Fibroblast of skin of left biceps (primary cell): ENCODE measurements around the gene SIRT2.

Experiments used
- DNase-seq, 2 experiments: peaks; one replicate each; pipeline ENCODE4 v3.0.0-alpha.2; 2013; ENCODE audit warnings: low read depth in 2 of 2

Gene SIRT2

GRCh38 chr19:38845374-38846024 is 53.9 kb downstream of the SIRT2 start:
- no peak for DNase-seq

GRCh38 chr19:38844093-38844686 is 55.2 kb downstream of the SIRT2 start:
- DNase-seq, result no peak

GRCh38 chr19:38843175-38843758 is 56.2 kb downstream of the SIRT2 start:
- DNase-seq, result no peak

GRCh38 chr19:38842439-38843174 is 56.8 kb downstream of the SIRT2 start:
- no peak for DNase-seq

GRCh38 chr19:38841787-38842438 is 57.5 kb downstream of the SIRT2 start:
- DNase-seq, result no peak

- DNase-seq, result no peak
These were observed 58.1 kb downstream of the SIRT2 start for GRCh38 chr19:38841180-38841766.

- no peak for DNase-seq
These were observed 58.8 kb downstream of the SIRT2 start for GRCh38 chr19:38840583-38840968.

- no peak for DNase-seq
These were observed 59.4 kb downstream of the SIRT2 start for GRCh38 chr19:38839816-38840582.

GRCh38 chr19:38838986-38839761 is 60.2 kb downstream of the SIRT2 start:
- no peak for DNase-seq

- no peak for DNase-seq
These were observed 61.0 kb downstream of the SIRT2 start for GRCh38 chr19:38838208-38838985.

GRCh38 chr19:38837656-38838121 is 61.7 kb downstream of the SIRT2 start:
- DNase-seq, result no peak

GRCh38 chr19:38836983-38837626 is 62.3 kb downstream of the SIRT2 start:
- DNase-seq, result no peak

- no peak for DNase-seq
These were observed 63.0 kb downstream of the SIRT2 start for GRCh38 chr19:38836159-38836982.

- no peak for DNase-seq
These were observed 64.8 kb downstream of the SIRT2 start for GRCh38 chr19:38834590-38834989.

- DNase-seq, result no peak
These were observed 65.3 kb downstream of the SIRT2 start for GRCh38 chr19:38834104-38834490.

- DNase-seq, result no peak
These were observed 66.4 kb downstream of the SIRT2 start for GRCh38 chr19:38833092-38833425.

- DNase-seq, result peak in 1 of 2 experiments; percentile 34
These were observed 68.2 kb downstream of the SIRT2 start for GRCh38 chr19:38831142-38831605.
